GM12892 (cell line): Measurements from ENCODE around the gene GRAP2.

Experiments used
- POLR2A ChIP-seq: IDR thresholded peaks from 2 replicates; pipeline ENCODE4 v1.6.1; 2011; ENCODE audit warnings: low read depth, low read length, control low read depth
- POLR2AphosphoS5 ChIP-seq: IDR thresholded peaks from 2 replicates; pipeline ENCODE4 v1.6.1; 2011; ENCODE audit warnings: low read depth, low read length, control low read depth

GRCh38 chr22:40022536-40023240 is 121.8 kb downstream of the GRAP2 start:
- no peak for TF ChIP-seq POLR2A
- TF ChIP-seq POLR2AphosphoS5, result no peak
